Astrocyte of the cerebellum (primary cell): Measurements from ENCODE around the gene STRN.
"Not testable (repeated sequence)": the region's sequence is repeated elsewhere in the genome, so short reads cannot be mapped to it uniquely, and the experiment has no call there.

Experiments
- DNase-seq: peaks from one replicate; pipeline ENCODE4 v3.0.0-alpha.2; 2011; ENCODE audit warnings: low read depth
- H3K4me3 ChIP-seq: 2 replicates; pipeline ENCODE4 v1.5.1; 2011; ENCODE audit warnings: mild to moderate bottlenecking, low read depth, low read length, moderate library complexity
- in situ Hi-C: cut with HindIII; loops from 2 replicates; pipeline ENCODE4 v1.10.0; 2017; ENCODE audit warnings: low sequenced_read_pairs
- TF ChIP-seq, protein P1 (sequence below): IDR thresholded peaks from 2 replicates; pipeline ENCODE4 v1.5.1; 2012; ENCODE audit warnings: low read length, low read depth, moderate library complexity, mild to moderate bottlenecking; ENCODE audit errors: missing control alignments

STRN gene

GRCh38 chr2:36843838-36844237 lies 122.5 kb downstream of the STRN start:
- TF ChIP-seq, protein P1, sequence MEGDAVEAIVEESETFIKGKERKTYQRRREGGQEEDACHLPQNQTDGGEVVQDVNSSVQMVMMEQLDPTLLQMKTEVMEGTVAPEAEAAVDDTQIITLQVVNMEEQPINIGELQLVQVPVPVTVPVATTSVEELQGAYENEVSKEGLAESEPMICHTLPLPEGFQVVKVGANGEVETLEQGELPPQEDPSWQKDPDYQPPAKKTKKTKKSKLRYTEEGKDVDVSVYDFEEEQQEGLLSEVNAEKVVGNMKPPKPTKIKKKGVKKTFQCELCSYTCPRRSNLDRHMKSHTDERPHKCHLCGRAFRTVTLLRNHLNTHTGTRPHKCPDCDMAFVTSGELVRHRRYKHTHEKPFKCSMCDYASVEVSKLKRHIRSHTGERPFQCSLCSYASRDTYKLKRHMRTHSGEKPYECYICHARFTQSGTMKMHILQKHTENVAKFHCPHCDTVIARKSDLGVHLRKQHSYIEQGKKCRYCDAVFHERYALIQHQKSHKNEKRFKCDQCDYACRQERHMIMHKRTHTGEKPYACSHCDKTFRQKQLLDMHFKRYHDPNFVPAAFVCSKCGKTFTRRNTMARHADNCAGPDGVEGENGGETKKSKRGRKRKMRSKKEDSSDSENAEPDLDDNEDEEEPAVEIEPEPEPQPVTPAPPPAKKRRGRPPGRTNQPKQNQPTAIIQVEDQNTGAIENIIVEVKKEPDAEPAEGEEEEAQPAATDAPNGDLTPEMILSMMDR: no peak
- DNase-seq: no peak
- no peak overlapping the region for H3K4me3 ChIP-seq
- in situ Hi-C loops: no loop called here

DNA sequence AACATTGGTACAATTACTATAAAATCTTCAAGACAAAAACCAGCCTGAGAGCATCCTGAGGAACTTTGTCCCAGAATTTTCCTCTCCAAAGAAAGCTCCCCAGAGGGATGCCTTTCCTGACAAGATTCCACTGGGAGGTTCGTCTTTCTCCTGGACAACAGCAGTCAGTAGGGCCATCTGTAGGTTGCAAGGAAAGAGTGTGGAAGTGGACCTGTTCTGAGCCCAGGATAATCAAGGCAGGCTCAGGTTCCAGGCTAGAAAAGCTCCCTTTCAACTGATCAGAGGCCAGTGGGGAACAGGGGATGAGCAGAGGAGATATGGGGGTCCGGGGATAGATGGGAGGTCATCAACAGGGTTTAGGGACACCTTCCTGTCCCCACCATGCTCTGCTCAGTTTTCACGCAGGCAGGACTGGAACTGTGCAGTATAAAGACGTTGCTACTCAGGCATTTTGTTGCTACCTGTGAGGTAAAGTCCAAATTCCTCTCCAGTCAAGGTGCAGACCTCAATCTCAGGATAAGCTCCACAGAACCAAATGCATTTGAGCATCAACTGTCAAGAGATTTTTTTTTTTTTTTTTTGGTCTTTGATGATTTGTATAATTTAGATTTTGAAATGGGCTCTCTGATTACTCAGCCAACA lies 126.2 kb downstream of the STRN start:
- in situ Hi-C loops: no loop called here
- DNase-seq: no peak
- no peak overlapping the region for H3K4me3 ChIP-seq
- TF ChIP-seq, protein P1: no peak

DNA sequence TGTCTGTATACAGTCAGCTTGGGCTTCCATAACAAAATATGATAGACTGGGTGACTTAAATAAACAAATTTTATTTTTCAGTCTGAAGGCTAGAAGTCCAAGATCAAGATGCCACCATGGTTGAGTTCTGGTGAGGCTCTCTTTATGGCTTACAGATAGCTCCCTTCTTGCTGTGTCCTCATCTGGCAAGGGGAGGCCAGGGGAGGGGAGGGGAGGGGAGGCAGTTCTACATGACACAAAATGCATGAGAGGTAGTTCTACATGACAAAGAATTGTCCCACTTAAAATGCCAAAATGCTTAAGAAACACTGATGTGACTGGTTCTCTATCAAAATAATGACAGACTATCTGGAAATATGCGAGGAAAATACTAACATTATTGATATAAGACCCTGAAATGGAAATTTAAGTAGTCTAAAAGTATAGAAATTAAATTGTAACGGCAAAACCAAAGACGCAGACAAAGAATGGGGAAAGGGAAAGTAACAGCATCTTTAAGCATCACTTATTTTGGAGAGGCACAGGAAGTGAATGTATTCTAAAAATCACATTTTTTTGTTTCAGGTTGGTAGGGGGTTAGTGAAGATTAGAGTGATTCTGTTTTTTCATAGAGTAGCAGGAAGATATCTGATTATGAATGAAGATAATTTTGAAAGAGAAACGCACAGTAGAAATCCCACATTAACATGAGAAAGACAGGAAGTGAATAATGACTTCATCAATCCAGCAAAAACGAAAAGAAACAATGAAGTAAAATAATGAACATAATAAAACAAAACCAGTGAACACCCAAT lies 131.4 kb downstream of the STRN start:
- TF ChIP-seq, protein P1: no peak
- in situ Hi-C loops: no loop called here
- H3K4me3 ChIP-seq: no peak overlapping the region
- DNase-seq: no peak

- TF ChIP-seq, protein P1: no peak
- no peak overlapping the region for H3K4me3 ChIP-seq
- in situ Hi-C loops: no loop called here
- DNase-seq: no peak
These were observed 132.1 kb downstream of the STRN start for GRCh38 chr2:36834203-36834602.

GRCh38 chr2:36831185-36831584 lies 135.2 kb downstream of the STRN start:
- in situ Hi-C loops: no loop called here
- DNase-seq: no peak
- H3K4me3 ChIP-seq: no peak overlapping the region
- TF ChIP-seq, protein P1: no peak

GRCh38 chr2:36824683-36825082 lies 141.7 kb downstream of the STRN start:
- DNase-seq, H3K4me3 ChIP-seq, in situ Hi-C loops: not testable (repeated sequence)

- in situ Hi-C loops: no loop called here
- no peak overlapping the region for H3K4me3 ChIP-seq
- TF ChIP-seq, protein P1: no peak
- DNase-seq: no peak
These were observed 142.1 kb downstream of the STRN start for GRCh38 chr2:36824273-36824672.
